ENCODE data around the gene IFI30. TPM values are rescaled to one million over a fixed set of nuclear protein-coding genes. Genes with fewer than 3 reads are reported as not detected.
A peak's percentile ranks its signal among the peaks of the same experiment; 100 is the strongest.

Gene IFI30
- total and polyA plus RNA-seq, 9 donors = 0.17 to 5.0 (median 0.76) TPM; not detected in 2

DNA sequence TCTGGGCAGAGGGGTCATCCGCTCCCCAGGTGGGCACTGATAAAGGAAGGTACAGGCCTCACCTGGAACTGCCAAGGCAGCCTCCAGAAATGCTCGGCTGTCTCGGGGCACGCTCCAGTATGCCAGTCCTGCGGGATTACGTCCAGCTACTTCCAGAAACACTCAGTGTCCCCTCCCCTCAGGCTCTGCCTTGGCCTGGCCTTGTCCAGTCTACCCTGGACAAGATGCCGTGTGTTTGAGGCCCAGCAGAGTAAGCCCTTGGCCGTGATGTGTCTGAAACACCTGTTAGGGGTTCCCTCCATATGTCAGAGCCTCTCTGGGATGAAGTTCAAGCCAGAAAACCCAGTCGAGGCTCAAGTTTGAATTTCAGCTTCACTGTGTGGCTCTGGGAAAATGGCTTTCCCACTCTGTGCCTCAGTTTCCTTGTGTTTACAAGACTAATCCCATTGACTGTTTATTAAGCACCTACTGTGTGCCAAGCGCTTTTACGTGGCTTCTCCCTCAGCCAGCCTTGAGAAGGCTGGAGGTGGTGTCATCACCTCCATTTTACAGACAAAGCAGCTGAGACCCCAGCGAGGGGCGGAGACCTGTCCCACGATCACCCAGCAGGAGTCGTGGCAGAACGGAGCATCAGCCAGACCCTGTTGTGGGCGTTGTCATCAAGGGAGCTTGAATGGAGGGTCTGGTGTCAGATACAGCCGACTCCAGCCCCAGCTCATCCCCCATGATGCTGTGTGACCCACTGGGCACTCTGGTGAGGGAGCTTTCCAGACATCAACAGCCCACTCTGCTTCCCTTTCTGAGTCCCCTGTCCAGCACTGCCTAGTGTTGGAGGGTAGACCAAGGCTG lies 22.6 kb upstream of the IFI30 start:
- peaks cover 15% of the 10 kb centered on the region for H3K36me3 ChIP-seq (ENCODE audit: control insufficient read depth, insufficient read depth, low read length)
- whole genome bisulfite sequencing (ENCODE audit: insufficient coverage) = 73% methylated on average over 16 of the region's 18 CpGs
- no peak overlapping the region for H3K27ac ChIP-seq (ENCODE audit: low read length)
- no peaks in the 10 kb centered on the region for H3K27me3 ChIP-seq (ENCODE audit: control insufficient read depth, insufficient read depth, low read length)
- H3K4me3 ChIP-seq (ENCODE audit: low read length) = no peak overlapping the region
- peak; percentile 40 for DNase-seq
- peaks cover 45% of the 10 kb centered on the region for H3K4me1 ChIP-seq (ENCODE audit: control insufficient read depth, insufficient read depth, low read length)
- H3K9me3 ChIP-seq (replicated peaks; ENCODE audit: control insufficient read depth, low read depth, low read length) = no peaks in the 10 kb centered on the region

DNA sequence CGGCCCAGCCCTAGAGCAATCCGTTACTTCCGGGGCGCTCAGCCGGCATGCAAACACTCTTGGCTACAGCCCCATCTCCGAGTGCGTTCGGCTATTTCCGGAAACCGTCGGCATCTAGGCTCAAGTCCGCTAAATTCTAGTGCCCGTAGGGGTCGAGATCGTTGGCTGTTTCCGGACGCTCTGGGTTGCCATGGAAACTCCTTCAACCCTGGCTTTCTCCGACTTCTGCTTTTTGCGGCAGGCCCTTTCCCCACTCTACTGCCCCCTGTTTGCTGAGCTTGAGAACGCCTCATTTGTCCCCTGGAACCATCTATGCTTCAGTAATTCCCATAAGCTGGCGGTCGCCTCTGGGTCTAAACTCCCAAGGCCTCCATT lies 21.2 kb upstream of the IFI30 start:
- WGBS (ENCODE audit: insufficient coverage) = 0% methylated on average over 22 of the region's 22 CpGs
- peak overlapping the region; percentile 96 for H3K27ac ChIP-seq (ENCODE audit: low read length)
- H3K27me3 ChIP-seq (ENCODE audit: control insufficient read depth, insufficient read depth, low read length) = no peaks in the 10 kb centered on the region
- peak overlapping the region; percentile 92 for H3K4me3 ChIP-seq (ENCODE audit: low read length)
- H3K9me3 ChIP-seq (replicated peaks; ENCODE audit: control insufficient read depth, low read depth, low read length) = no peaks in the 10 kb centered on the region
- H3K4me1 ChIP-seq (ENCODE audit: control insufficient read depth, insufficient read depth, low read length) = peaks cover 59% of the 10 kb centered on the region
- DNase-seq = peak; percentile 99
- peaks cover 16% of the 10 kb centered on the region for H3K36me3 ChIP-seq (ENCODE audit: control insufficient read depth, insufficient read depth, low read length)

DNA sequence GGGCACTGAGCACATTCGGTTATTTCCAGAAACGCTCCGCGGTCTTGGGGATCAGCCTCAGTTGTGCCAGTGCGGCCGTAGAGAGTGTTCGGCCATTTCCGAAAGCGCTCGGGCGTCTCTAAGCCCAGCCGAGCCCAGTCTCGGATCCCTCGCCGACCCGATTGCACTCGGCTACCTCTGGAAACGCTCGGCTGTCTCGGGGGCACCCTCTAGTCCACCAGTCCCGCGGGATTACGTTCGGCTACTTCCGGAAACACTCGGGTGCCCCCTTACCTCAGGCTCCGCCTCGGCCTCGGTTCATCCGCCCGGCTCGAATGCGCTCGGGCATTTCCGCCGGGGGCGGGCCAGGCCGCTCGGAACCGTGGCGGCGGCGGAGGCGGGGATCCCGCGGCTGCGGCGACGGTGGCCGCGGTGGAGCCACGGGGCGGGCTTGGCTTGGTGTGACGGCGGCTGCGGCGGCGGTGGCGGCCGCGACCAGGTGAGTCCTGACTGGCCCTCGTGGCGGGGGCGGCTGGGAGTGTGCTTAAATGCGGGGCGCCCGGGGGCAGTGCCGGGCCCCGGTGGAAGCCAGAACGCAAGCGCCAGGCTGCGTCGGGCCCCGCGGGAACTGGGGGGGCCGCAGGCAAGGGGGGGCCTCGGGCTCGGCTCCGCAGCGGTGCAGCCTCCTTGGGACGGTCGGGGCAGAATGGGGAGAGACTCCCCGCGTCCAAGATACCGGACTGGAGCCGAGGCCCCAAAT lies 20.6 kb upstream of the IFI30 start, which contains the start of gene PIK3R2:
Gene PIK3R2, plus strand, starts transcription at position 347 of the 739 bp plus-strand sequence. CDS start 2,717 bp downstream, outside the sequence.
- Histone ChIP-seq H3K9me3 (replicated peaks; ENCODE audit: control insufficient read depth, low read depth, low read length) (no peaks in the 10 kb centered on the region), H3K36me3 (ENCODE audit: control insufficient read depth, insufficient read depth, low read length) (peaks cover 12% of the 10 kb centered on the region), H3K4me3 (ENCODE audit: low read length) (peak within 1 kb of the TSS; percentile 92), H3K4me1 (ENCODE audit: control insufficient read depth, insufficient read depth, low read length) (peaks cover 65% of the 10 kb centered on the region), H3K27me3 (ENCODE audit: control insufficient read depth, insufficient read depth, low read length) (no peaks in the 10 kb centered on the region), H3K27ac (ENCODE audit: low read length) (peak within 1 kb of the TSS; percentile 96)
- peak; percentile 99 for DNase-seq
- under 1% methylated on average over 80 of the region's 86 CpGs for WGBS (ENCODE audit: insufficient coverage)

DNA sequence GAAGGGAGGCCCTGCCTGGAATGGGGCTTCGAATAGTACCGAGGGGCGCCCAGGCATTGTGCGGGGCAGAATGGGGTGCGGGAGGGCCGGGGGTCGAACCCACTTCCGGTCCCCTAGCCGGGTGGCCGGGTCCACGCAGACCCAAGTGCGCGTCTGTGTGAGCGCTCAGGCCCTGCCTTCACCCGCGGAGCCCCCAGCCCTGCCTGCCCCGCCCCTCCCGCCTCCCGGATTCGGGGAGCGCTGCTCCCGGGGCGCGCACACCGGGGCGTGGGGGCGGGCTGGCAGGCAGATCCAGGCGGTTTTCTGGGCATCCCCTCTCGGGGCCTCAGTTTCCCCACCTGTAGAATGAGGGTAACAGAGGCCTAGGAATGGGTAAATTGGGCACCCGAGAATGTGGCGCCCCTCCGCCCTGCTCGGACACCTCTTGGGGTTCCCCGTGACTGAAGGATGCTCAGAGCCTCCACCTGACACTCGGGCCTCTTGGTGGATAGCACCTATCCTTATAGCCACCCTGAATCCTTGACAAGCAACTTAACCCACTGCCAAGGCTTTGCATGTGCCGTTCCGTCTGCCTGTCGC lies 20.0 kb upstream of the IFI30 start:
- Histone ChIP-seq H3K27me3 (ENCODE audit: control insufficient read depth, insufficient read depth, low read length) (no peaks in the 10 kb centered on the region), H3K36me3 (ENCODE audit: control insufficient read depth, insufficient read depth, low read length) (peaks cover 15% of the 10 kb centered on the region), H3K9me3 (replicated peaks; ENCODE audit: control insufficient read depth, low read depth, low read length) (no peaks in the 10 kb centered on the region), H3K4me1 (ENCODE audit: control insufficient read depth, insufficient read depth, low read length) (peaks cover 71% of the 10 kb centered on the region), H3K4me3 (ENCODE audit: low read length) (peak overlapping the region; percentile 92), H3K27ac (ENCODE audit: low read length) (peak overlapping the region; percentile 88)
- WGBS (ENCODE audit: insufficient coverage) = under 1% methylated on average over 34 of the region's 38 CpGs
- DNase-seq = no peak

DNA sequence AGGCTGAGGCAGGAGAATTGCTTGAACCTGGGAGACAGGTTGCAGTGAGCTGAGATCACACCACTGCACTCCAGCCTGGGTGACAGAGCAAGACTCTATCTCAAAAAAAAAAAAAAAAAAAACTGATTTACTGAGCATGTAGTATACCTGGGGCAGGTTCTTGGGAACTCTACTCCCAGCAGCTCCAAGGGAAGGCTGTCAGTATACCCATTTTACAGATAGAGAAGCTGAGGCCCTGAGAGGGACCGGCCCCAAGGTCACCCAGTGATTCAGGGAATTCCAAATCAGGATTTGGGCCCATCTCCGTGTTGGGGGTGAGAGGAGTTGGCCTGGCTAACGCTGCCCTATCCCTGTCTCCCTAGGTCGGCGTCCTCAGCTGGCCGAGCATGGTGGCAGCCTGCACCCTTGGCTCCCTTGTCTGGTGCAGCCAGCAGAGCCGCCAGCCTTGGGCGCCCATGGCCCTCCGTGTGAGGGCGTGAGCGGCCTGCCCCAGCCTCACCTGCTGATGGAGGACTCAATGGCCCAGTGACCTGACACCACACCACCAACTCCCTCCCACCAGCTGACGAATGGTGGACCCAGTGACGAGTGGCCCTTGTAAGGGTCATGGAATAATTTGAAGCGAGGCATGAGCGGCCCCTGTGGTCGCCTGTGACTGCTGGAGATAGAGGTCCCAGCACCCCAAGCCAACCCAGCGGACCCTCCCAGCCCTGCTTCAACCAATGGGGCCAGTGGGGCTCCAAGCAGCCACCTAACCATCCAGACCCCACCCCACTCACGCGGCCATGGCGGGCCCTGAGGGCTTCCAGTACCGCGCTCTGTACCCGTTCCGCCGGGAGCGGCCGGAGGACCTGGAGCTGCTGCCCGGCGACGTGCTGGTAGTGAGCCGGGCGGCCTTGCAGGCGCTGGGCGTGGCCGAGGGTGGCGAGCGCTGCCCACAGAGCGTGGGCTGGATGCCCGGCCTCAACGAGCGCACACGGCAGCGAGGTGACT lies 18.2 kb upstream of the IFI30 start:
- H3K27ac ChIP-seq (ENCODE audit: low read length) = no peak overlapping the region
- no peak for DNase-seq
- peaks cover 22% of the 10 kb centered on the region for H3K36me3 ChIP-seq (ENCODE audit: control insufficient read depth, insufficient read depth, low read length)
- H3K4me3 ChIP-seq (ENCODE audit: low read length) = no peak overlapping the region
- no peaks in the 10 kb centered on the region for H3K9me3 ChIP-seq (replicated peaks; ENCODE audit: control insufficient read depth, low read depth, low read length)
- 90% methylated on average over 31 of the region's 43 CpGs for WGBS (ENCODE audit: insufficient coverage)
- H3K4me1 ChIP-seq (ENCODE audit: control insufficient read depth, insufficient read depth, low read length) = peaks cover 72% of the 10 kb centered on the region
- H3K27me3 ChIP-seq (ENCODE audit: control insufficient read depth, insufficient read depth, low read length) = no peaks in the 10 kb centered on the region

DNA sequence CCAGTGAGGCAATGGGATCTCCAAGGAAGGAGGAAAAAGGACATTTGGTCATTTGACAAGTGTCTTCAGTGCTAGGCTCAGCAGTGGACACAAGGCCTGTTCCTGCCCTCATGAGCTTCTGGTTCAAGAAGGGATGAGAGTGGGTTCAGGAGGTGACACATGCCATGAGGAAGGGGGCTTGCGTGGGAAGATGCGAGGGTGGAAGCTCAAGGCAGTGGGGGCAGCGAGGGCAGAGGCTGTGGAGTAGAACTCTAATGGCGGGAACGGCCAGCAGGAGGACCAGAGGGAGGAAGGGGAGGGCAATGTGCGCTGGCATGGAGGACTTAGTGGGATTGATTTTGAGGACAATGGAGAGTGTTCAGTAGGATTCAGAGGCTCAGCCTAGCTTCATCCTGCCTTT lies 17.3 kb upstream of the IFI30 start:
- DNase-seq = no peak
- Histone ChIP-seq H3K4me1 (ENCODE audit: control insufficient read depth, insufficient read depth, low read length) (peaks cover 68% of the 10 kb centered on the region), H3K9me3 (replicated peaks; ENCODE audit: control insufficient read depth, low read depth, low read length) (no peaks in the 10 kb centered on the region), H3K27ac (ENCODE audit: low read length) (peak overlapping the region; percentile 99), H3K27me3 (ENCODE audit: control insufficient read depth, insufficient read depth, low read length) (no peaks in the 10 kb centered on the region), H3K36me3 (ENCODE audit: control insufficient read depth, insufficient read depth, low read length) (peaks cover 26% of the 10 kb centered on the region), H3K4me3 (ENCODE audit: low read length) (no peak overlapping the region)
- 86% methylated on average over 5 of the region's 6 CpGs for WGBS (ENCODE audit: insufficient coverage)

DNA sequence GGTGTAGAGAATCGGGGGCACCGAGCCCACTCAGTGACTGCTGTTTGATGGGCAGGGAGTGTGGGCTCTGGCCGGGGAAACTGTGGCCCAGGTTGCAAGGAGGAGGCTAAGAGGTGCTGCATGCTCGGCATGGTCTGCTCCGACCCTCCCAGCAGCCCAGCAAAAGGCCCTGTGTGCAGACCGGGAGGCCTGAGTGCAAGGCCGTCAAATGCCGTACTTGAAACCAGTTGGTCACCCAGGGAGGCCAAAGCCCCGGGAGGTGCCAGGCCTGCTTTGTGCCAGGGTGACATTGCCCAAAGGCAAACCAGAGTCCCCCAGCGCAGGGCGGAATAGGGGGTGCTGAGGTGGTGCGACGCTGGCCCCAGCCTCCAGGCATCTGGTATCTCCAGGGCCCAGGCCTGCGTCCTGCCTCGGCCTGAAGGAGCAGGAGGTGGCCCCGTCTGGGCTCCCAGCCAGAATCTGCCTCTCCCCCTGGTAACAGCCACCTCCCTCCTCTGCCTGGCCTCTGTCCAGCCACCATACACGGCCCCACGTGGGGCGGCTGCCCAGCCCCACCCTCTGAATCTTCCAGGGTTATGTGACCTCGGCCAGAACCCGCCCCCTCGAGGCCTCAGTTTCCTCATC lies 16.7 kb upstream of the IFI30 start:
- peak; percentile 94 for DNase-seq

DNA sequence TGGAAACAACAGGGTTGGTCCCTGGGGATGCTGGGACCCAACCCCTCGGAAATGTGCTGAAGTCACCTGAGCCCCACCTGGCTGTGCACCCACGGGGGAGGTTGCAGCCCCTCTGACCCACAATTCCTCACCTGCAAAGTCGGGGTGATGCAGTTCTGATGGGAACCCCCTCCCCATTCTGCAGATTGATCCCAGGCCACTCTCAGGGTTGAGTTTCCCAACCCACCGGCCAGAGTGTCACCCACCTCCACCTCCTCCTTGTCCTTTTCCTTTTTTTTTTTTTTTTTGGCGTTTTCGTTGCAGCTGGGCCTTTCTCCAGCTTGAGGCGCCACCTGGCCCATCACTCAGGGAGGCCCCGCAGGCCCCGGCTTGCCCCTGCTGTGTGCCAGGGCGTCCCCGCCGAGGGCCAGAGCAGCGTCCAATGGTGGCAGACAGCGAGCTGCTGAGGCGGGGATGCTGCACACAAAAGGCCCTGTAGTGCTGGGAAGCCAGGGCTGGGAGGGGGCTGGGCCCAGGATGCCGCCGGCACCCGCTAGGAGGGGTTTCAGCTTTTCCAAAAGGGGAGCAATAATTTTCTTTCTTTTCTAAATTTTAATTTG lies 16.0 kb upstream of the IFI30 start:
- Histone ChIP-seq H3K27ac (ENCODE audit: low read length) (peak overlapping the region; percentile 99), H3K4me1 (ENCODE audit: control insufficient read depth, insufficient read depth, low read length) (peaks cover 66% of the 10 kb centered on the region), H3K27me3 (ENCODE audit: control insufficient read depth, insufficient read depth, low read length) (no peaks in the 10 kb centered on the region), H3K36me3 (ENCODE audit: control insufficient read depth, insufficient read depth, low read length) (peaks cover 37% of the 10 kb centered on the region), H3K9me3 (replicated peaks; ENCODE audit: control insufficient read depth, low read depth, low read length) (no peaks in the 10 kb centered on the region), H3K4me3 (ENCODE audit: low read length) (no peak overlapping the region)
- 14% methylated on average over 8 of the region's 18 CpGs for WGBS (ENCODE audit: insufficient coverage)
- peak; percentile 89 for DNase-seq

More for the DNA sequence above, 16.7 kb upstream of the IFI30 start:
- Histone ChIP-seq H3K27me3 (ENCODE audit: control insufficient read depth, insufficient read depth, low read length) (no peaks in the 10 kb centered on the region), H3K4me3 (ENCODE audit: low read length) (no peak overlapping the region), H3K27ac (ENCODE audit: low read length) (peak overlapping the region; percentile 99), H3K36me3 (ENCODE audit: control insufficient read depth, insufficient read depth, low read length) (peaks cover 31% of the 10 kb centered on the region), H3K9me3 (replicated peaks; ENCODE audit: control insufficient read depth, low read depth, low read length) (no peaks in the 10 kb centered on the region), H3K4me1 (ENCODE audit: control insufficient read depth, insufficient read depth, low read length) (peaks cover 69% of the 10 kb centered on the region)
- WGBS (ENCODE audit: insufficient coverage) = 36% methylated on average over 22 of the region's 22 CpGs

DNA sequence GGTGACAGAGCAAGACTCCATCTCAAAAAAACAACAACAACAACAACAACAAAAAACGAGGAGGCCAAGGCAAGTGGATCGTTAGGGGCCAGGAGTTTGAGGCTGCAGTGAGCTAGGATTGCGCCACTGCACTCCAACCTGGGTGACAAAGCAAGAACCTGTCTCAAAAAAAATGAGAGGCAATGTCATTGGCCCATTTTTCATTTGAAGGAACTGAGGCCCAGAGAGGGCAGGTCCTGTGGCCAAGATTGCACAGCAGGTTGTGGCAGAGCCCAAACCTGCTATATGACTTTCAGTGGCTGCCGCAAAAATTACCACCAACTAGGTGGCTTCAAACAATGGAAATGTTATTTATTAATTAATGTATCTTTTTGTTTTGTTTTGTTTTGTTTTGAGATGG lies 15.1 kb upstream of the IFI30 start:
- H3K4me1 ChIP-seq (ENCODE audit: control insufficient read depth, insufficient read depth, low read length) = peaks cover 66% of the 10 kb centered on the region
- 100% methylated on average over 2 of the region's 4 CpGs for WGBS (ENCODE audit: insufficient coverage)
- peaks cover 46% of the 10 kb centered on the region for H3K36me3 ChIP-seq (ENCODE audit: control insufficient read depth, insufficient read depth, low read length)
- no peak for DNase-seq
- H3K9me3 ChIP-seq (replicated peaks; ENCODE audit: control insufficient read depth, low read depth, low read length) = no peaks in the 10 kb centered on the region
- H3K4me3 ChIP-seq (ENCODE audit: low read length) = no peak overlapping the region
- peak overlapping the region; percentile 99 for H3K27ac ChIP-seq (ENCODE audit: low read length)
- H3K27me3 ChIP-seq (ENCODE audit: control insufficient read depth, insufficient read depth, low read length) = no peaks in the 10 kb centered on the region

Data from muscle of leg (tissue), 11 donors.